ENCODE data around the gene ZC3H4.

ZC3H4 gene

DNA sequence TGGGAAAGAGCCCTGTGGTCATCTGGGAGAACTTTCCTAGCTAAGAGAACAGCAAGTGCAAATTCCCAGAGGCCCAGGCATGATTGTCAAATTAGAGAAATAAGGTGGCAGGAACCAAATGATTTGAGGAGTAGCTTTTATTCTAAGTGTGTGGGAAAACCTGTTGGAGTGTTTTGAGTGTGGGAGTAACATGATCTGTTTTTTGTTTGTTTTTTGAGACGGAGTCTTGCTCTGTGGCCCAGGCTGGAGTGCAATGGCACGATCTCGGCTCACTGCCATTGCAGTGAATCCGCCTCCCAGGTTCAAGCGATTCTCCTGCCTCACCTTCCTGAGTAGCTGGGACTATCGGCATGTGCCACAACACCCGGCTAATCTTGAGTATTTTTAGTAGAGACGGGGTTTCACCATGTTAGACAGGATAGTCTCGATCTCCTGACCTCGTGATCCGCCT, 19.5 kb upstream of the ZC3H4 start:
- no peak for DNase-seq (ENCODE audit: low read depth, low spot score)

DNA sequence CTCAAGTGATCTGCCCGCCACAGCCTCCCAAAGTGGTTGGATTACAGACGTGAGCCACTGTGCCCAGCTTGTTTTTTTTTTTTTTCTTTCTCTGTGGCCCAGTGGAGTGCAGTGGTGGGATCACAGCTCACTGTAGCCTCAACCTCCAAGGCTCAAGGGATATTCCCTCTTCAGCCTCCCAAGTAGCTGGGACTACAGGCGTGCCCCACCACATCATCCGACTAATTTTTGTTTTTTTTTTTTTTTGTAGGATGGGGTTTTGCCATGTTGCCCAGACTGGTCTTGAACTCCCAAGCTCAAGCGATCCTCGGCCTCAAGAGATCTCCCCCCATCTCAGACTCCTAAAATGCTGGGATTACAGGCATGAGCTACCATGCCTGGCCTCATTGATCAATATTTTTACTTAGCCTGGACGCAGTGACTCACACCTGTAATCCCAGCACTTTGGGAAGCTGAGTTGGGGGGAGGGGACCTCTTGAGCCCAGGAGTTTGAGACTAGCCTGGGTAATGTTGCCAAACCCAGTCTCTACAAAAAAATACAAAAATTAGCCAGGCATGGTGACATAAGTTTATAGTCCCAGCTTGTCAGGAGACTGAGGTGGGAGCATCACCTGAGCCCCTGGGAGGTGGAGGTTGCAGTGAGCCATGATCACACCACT, 18.7 kb upstream of the ZC3H4 start:
- DNase-seq (ENCODE audit: low read depth, low spot score), result no peak

DNA sequence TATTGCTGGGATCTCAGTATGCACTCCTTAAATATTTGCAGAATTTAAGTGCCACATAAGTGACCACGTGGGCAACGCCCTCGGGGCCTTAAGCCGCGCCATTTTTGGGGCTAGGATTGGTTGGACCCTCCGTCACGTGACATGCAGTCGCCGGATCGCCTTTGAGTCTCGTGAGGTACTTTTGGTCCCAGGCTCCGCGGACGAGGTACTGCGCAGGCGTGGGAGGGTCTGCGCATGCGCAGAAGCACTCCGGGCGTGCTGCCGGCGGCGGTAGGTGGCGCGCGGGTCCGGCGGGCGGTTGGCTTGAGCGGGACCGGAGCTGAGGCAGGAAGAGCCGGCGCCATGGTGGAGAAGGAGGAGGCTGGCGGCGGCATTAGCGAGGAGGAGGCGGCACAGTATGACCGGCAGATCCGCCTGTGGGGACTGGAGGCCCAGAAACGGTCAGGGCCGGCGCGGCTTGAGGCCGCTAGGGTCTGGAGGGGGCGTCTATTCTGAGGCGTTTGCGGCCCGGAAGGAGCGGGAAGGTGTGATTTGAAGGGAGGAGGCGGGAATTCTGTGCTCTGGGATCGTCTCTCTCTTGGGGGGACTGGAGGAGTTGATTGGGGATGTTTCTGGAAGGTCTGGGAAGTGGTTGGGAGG, 17.1 kb upstream of the ZC3H4 start, which contains the start of gene SAE1:
Gene SAE1 (plus strand): TSS at position 247 of the 639 bp plus-strand sequence. CDS start 96 bp downstream, at position 343.
- peak; percentile 97 for DNase-seq (ENCODE audit: low read depth, low spot score)

DNA sequence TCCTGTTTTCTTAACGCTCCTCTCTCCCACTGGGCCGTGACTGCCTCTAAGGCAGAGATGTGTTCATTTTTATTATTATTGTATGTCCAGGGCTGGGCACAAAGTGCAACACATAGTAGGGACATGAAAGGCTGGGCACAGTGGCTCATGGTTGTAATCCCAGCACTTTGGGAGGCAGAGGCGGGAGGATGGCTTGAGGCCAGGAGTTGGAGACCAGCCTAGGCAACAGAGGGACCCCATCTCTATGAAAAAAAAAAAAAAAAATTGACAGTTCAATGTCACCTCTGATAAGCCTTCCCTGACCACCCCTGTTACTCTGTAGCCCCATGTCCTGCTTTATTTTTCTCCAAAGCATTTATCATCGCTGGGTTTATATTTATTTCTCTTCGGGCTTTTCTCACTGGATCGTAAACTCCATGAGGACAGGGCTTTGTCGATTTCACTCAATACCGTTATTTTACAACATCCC, 16.6 kb upstream of the ZC3H4 start:
- no peak for DNase-seq (ENCODE audit: low read depth, low spot score)

DNA sequence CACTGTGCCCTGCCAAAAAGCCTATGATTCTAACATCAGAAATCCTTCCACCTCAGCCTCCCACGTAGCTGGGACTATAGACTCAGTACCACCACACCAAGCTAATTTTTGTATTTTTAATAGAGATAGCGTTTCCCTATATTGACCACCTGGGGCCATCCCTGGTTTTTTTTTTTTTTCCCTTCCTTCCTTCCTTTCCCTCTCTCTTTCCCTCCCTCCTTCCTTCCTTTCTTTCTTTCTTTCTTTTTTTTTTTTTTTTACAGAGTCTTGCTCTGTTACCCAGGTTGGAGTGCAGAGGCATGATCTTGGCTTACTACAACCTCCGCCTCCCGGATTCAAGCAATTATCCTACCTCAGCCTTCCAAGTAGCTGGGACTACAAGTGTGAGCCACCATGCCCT, 16.0 kb upstream of the ZC3H4 start:
- no peak for DNase-seq (ENCODE audit: low read depth, low spot score)

DNA sequence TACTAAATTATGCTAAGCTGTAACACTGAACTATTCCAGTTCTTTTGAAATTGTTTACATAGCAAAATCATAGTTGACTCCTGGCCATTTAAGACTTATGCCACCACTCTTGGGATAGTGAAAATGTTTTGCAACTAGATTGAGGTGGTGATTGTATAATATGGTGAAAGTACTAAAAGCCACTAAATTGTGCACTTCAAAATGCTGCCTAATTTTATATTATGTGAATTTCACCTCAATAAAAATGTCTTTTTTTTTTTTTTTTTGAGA, 12.0 kb upstream of the ZC3H4 start:
- no peak for DNase-seq (ENCODE audit: low read depth, low spot score)

DNA sequence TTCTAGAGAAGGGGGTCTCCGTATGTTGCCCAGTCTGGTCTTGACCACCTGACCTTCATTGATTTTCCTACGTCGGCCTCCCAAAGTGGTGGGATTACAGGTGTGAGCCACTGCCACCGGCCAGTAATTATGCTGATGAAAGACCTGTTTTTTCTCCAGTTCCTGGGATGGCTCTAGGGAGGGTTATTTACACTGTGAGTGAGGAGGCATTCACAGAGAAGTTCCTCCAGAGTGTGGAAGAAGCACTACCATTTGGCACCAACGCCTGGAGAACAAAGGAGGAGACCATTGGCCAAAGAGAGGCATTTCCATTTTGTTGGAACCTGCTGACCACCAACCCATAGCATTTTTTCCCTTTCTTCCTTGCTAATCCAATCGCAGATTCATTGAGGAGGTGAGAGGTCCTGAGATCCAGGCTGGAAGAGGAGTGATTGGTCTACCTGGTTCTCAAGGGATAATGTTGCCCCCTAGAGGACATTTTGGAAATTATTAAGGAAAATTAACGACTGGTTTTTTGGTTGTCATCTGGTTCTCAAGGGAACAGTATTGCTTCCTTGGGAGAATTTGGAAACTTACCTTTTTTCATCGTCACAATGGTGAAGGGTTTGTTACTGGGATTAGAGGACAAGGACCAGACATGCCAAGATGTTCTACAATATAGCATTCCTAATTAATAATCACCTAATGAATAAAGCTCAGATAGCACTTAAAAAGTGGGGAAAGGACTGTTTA, 11.5 kb upstream of the ZC3H4 start:
- no peak for DNase-seq (ENCODE audit: low read depth, low spot score)

DNA sequence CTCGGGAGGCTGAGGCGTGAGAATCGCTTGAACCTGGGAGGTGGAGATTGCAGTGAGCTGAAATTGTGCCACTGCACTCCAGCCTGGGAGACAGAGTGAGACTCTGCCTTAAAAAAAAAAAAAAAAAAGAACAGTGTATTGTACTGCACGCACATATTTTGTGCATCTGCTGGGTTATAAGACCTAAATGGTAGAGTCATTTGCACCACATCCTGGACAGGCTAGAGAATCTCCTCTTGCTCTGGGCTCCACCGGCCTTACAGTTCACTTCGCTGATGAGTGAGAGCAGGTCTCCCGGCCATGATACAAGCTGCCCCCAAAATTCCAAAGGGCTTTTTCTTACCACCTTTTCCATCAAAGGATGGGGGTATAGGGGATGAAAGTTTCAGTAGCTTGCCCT, 9.8 kb upstream of the ZC3H4 start:
- no peak for DNase-seq (ENCODE audit: low read depth, low spot score)

DNA sequence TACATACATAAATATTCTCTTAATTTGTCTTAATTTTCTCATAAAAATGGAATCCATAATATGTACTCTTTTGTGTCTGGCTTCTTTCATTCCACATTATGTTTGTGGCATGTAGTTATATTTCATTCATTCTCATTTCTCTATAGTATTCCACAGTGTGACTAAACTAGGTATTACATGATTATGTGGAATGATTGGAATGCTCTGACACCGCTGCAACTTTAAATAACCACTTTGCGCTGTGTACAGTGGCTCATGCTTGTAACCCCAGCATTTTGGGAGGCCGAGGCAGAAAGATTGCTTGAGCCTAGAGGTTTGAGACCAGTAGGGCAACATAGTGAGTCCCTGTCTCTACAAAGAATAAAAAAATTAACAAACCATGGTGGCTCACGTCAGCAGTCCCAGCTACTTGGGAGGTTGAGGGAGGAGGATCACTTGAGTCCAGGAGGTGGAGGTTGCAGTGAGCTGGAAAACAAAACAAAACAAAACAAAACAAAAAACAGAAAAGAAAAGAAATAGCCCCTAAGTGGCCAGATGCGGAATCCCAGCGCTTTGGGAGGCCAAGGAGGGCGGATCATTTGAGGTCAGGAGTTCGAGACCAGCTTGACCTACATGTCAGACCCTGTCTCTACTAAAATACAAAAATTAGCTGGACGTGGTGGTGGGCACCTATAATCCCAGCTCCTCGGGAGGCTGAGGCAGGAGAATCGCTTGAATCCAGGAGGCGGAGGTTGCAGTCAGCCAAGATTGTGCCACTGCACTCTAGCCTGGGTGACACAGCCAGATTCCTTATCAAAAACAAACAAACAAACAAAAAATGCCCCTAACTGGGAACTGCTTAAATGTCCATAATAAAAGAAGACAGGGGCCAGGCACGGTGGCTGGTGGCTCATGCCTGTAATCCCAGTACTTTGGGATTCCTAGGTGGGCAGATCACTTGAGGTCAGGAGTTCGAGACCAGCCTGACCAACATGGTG, 9.1 kb upstream of the ZC3H4 start:
- no peak for DNase-seq (ENCODE audit: low read depth, low spot score)

DNA sequence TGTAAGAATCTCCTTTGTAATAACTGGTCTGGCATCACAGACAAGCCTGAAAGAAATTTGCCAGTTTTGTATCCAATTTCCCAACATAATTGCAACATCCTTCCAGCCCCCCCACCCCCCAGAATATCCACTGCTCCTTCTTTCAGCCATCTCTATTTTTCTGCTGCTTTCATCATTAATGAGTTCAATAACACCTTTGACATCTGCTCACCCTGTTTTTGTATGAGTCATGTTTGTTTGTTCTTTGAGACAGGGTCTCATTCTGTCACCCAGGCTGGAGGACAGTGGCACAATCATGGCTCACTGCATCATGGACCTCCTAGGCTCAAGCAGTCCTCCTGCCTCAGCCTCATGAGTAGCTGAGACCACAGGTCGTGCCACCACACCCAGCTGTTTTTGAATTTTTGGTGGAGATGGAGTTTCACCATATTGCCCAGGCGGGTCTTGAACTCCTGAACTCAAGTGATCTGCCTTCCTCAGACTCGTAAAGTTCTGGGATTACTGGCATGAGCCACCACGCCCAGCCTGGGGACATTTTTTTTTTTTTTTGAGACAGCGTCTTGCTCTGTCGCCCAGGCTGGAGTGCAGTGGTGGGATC, 7.0 kb upstream of the ZC3H4 start:
- no peak for DNase-seq (ENCODE audit: low read depth, low spot score)

DNA sequence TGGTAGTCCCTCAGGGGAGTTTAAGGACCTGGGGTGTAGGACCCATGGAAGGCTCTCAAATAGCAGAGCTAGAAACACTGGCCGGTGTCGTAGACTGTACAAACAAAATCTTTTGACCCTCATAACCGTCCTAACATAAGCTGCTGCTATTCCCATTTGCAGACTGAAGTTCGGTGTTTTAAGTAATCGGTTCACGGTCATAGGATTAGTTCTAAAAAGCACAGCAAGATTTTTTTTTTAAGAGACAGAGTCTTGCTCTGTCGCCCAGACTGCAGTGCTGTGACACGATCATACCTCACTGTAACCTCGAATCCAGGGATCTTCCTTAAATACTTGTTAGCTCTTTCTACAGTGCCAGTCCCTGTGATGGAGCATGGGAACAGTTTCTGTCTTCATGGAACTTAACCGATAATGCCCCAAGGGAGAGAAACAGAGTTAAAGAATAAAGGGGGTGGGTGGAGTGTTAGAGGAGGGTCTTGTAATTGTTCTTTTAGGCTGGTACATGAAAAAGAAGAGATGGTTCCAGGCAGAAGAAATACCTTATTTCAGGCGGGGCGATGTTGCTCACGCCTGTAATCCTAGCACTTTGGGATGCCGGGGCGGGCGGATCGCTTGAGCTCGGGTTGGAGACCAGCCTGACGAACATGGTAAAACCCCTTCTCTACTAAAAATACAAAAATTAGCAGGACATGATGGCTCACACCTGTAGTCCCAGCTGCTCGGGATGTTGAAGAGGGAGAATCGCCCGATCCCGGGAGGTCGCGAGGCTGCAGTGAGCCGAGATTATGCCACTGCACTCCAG, 475 bp upstream of the ZC3H4 start:
- DNase-seq (ENCODE audit: low read depth, low spot score), result no peak

DNA sequence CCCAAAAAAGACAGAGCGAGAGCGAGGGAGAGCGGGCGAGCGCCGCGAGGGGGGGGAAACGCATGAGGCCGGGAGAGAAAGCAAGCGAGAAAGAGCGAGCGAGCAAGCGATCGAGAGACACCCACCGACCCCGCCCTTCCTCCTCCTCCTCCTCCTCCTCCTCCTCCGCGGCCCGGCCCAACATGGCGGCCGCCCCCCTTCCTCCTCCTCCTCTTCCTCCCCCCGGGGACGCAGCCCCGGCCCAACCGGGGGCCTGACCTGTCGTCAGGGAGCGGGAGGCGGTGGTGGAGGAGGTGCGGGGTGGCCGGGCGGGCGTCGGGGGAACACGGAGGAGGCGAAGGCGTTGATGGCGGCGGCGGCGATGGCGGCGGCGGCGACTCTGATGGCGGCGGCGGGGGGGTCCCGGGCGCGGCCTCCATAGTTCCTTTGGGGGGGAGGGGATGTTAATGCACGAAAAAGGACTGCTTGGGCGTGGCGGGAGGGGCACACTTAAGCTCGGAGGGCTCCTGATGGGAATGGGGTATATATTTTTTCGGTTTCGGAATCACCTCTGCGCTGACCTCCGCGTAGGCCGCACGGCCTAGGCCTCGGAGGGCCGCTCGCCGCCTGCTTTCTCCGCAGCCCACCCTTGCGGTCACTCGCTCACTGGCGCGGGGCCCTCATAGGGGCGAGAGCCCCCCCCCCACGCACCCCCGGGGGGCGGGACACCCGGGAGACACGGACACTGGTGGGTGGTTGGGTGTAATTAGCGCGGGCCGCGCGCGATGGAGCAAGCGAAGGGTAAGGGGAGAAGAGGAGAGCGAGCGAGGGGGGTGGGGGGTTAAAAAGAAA, 1.2 kb downstream of the ZC3H4 start:
- DNase-seq (ENCODE audit: low read depth, low spot score), result no peak

DNA sequence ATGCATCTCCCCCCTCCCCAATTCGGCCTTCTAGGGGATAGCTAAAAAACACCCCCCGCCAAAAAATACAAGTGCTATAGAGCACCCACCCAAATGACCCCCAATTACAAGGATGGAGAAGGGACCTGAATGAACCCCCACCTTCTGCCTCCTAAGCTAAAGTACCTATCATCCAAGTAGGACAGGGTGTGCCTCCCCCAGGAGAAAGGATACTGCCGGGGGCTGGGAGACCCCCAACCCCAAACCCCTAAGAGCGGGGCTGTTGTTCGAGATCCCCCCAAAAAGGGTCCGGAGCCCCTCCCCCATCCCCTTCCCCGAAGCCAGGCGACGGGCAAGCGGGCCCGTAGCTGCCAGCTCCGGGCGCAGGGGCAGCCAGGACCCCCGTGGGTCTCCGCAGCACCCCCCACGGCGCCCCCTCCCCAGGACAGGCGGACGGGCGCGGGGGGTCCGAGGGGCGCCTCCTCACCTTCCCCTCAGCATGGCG, 1.9 kb downstream of the ZC3H4 start:
- no peak for DNase-seq (ENCODE audit: low read depth, low spot score)

DNA sequence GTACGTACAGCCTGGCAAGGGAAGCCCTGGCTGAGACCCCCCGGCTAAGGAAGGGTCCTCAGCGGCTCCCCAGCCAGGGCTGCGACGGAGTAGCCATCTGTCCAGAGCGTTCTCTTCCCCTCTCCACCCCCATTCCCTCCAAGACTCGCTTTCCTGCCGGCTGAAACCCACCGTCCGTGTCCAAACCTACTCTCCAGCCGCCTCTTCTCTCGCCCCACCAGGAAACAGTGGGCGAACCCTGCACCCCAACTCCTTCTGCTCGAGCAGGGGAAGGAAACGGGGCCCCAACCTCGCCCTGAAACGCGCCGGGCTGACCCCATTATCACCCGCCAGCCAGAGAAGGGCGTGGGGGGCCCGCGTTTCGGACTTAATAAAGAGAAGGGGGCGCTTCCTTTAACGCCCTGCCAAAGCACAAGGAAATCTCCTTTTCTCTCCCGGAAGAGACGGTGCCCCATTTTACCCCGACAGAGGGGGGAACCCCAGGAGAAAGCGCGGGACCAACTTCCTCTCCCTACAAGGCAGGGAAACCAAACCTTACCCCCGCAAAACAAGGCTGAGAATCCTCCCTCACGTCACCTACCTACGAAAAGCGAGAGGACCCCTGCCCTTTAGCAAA, 2.5 kb downstream of the ZC3H4 start:
- no peak for DNase-seq (ENCODE audit: low read depth, low spot score)

DNA sequence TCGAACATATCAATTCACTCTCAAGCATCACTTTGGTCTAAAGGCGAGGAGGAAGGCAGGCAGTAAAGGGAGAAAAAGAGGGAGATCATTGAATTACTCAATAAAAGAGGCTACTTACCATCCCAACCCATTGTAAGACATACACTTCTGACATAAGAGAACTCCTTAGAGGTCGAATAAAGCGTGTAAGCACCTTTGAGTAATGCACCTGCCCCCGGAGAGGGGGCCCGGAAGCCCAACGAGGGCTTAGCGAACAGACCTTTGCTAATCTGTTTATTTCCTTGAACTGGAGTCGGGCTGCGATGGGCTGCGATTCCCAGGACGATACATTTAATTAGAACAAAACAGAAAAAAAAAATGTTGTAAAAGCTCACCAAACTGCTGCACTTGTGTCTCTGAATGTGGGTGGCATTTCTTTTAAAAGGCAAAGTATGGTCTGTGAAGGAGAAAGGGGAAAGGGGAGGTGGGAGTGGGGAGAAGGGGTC, 3.0 kb downstream of the ZC3H4 start:
- no peak for DNase-seq (ENCODE audit: low read depth, low spot score)

DNA sequence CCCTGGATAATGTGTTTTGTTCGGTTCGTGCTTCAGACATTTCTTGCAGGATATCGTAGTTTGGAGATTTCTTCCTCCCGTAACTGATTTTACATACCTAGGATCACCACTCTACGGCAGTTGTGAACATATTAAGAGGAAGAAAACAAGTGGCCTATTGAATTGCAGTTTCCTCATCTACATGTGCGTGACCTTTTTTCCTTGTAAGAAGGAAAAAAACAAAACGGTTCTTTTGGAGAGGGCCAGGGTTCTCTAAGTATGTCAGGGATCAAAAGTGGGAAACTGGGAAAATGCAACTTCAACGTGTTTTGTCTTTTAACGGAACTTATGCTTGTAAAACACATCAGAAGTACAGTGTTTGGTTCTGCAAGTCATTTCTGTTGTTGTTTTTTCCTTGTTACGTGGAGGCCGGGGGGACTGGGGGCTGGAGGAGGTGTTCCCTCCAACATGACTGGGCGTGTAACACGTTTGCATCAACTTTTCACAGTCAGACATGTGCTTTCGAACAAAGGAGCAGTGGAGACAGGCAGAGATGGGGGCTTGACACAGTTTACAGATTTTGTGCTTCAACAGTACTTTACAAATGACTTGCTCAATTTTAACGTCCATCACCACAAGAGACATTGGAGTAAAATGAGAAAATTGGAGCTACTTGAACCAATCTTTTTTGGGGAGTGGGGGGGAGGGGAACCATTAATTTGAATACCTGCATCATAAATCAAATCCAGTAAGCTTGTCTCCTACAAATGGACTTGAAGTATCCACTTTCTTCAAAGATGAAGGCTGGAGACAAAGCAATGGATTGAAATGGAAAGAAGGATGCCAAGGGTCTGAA, 3.8 kb downstream of the ZC3H4 start:
- no peak for DNase-seq (ENCODE audit: low read depth, low spot score)

DNA sequence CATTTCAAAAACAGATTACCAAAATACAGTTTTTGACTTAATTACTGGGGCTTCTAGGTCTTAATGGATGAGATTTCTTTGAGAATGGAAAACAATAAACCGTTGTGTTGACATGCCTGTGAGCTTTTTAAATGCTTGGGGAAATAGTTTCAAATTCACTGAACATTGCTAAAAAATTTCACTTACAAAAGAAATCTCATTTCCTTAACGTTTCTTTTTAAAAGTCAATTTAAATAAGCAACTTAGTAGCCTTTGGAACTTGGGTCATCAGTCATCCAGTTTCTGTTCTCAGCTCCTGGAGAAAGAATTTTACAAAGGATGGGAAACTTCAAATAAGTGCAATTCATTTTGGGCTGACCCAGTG, 4.4 kb downstream of the ZC3H4 start:
- DNase-seq (ENCODE audit: low read depth, low spot score), result no peak
